ENCODE results near the gene DVL1.

- TF ChIP-seq POLR2AphosphoS5 (IDR thresholded peaks at IDR 0.05; ENCODE audit: low read depth, low read length) (no peak), TAF1 (IDR thresholded peaks at IDR 0.05; ENCODE audit: borderline replicate concordance, insufficient read depth, low read length) (no peak), REST (IDR thresholded peaks at IDR 0.05; ENCODE audit: insufficient read depth in 1 of 2, low read depth in 2 of 2, low read length in 2 of 2) (no peak), SIN3A (IDR thresholded peaks at IDR 0.05; ENCODE audit: borderline replicate concordance, insufficient read depth, low read length) (no peak), FOXP2 (optimal IDR thresholded peaks at IDR 0.05; ENCODE audit: borderline replicate concordance, extremely low read depth, extremely low read length, insufficient read depth) (no peak)
These were observed 7.1 kb upstream of the DVL1 start for GRCh38 chr1:1356166-1356795.
